SJSA1 (cell line): Measurements from ENCODE around the gene ATP13A3. TPM values are rescaled to one million over a fixed set of nuclear protein-coding genes. Genes with fewer than 3 reads are reported as not detected.
"Not testable (repeated sequence)": the region's sequence is repeated elsewhere in the genome, so short reads cannot be mapped to it uniquely, and the experiment has no call there.

Experiments used
- DNase-seq, 2 experiments: peaks; one replicate each; pipeline ENCODE4 v3.0.0-alpha.2; 2015 to 2020; ENCODE audit warnings: low spot score in 2 of 2, low read depth in 1 of 2
- H3K27ac ChIP-seq: fragments of 250-450 bp; sonication (Bioruptor Pico); 2 replicates; pipeline ENCODE4 v1.5.1; 2020; ENCODE audit warnings: mild to moderate bottlenecking, moderate library complexity
- H3K27me3 ChIP-seq: fragments of 250-450 bp; sonication (Bioruptor Pico); replicated peaks from 2 replicates; pipeline ENCODE4 v1.5.1; 2020; ENCODE audit warnings: mild to moderate bottlenecking, moderate library complexity
- H3K36me3 ChIP-seq: fragments of 250-450 bp; sonication (Bioruptor Pico); 2 replicates; pipeline ENCODE4 v1.5.1; 2020; ENCODE audit warnings: mild to moderate bottlenecking
- H3K4me1 ChIP-seq: fragments of 250-450 bp; sonication (Bioruptor Pico); replicated peaks from 2 replicates; pipeline ENCODE4 v1.6.1; 2021; ENCODE audit warnings: mild to moderate bottlenecking
- H3K4me3 ChIP-seq: fragments of 250-450 bp; sonication (Bioruptor Pico); 2 replicates; pipeline ENCODE4 v1.5.1; 2020; ENCODE audit warnings: mild to moderate bottlenecking
- H3K9me3 ChIP-seq: fragments of 250-450 bp; sonication (Bioruptor Pico); replicated peaks from 2 replicates; pipeline ENCODE4 v1.5.1; 2020; ENCODE audit warnings: mild to moderate bottlenecking
- total RNA-seq: library from RNA; depleted of rRNA; stranded (reverse); fragments of >200 nt; shearing (Covaris generic); gene quantifications from 2 replicates; pipeline ENCODE4 v1.2.3, GENCODE V29; 2014

The ATP13A3 gene
- total RNA-seq, 1 experiment from 2014 or later = 135 TPM

GRCh38 chr3:194512895-194513601 lies 26.2 kb upstream of the ATP13A3 start:
- Histone ChIP-seq H3K27me3 (no peaks in the 10 kb centered on the region), H3K4me3 (no peak overlapping the region), H3K27ac (no peak overlapping the region), H3K4me1 (no peaks in the 10 kb centered on the region), H3K9me3 (no peaks in the 10 kb centered on the region), H3K36me3 (no peaks in the 10 kb centered on the region)
- DNase-seq = no peak

GRCh38 chr3:194508491-194509453 lies 22.0 kb upstream of the ATP13A3 start:
- H3K36me3 ChIP-seq = no peaks in the 10 kb centered on the region
- H3K9me3 ChIP-seq = no peaks in the 10 kb centered on the region
- H3K27me3 ChIP-seq = no peaks in the 10 kb centered on the region
- DNase-seq = no peak
- no peak overlapping the region for H3K27ac ChIP-seq
- no peak overlapping the region for H3K4me3 ChIP-seq
- peaks cover 9% of the 10 kb centered on the region; the same call in 1 of the 2 replicates for H3K4me1 ChIP-seq

- peaks cover 9% of the 10 kb centered on the region; the same call in 1 of the 2 replicates for H3K4me1 ChIP-seq
- no peaks in the 10 kb centered on the region for H3K27me3 ChIP-seq
- no peaks in the 10 kb centered on the region for H3K36me3 ChIP-seq
- no peaks in the 10 kb centered on the region for H3K9me3 ChIP-seq
- no peak overlapping the region for H3K4me3 ChIP-seq
- DNase-seq = no peak
- no peak overlapping the region for H3K27ac ChIP-seq
These were observed 20.8 kb upstream of the ATP13A3 start for GRCh38 chr3:194507571-194507970.

- H3K9me3 ChIP-seq = no peaks in the 10 kb centered on the region
- H3K27me3 ChIP-seq = no peaks in the 10 kb centered on the region
- H3K4me1 ChIP-seq = peaks cover 9% of the 10 kb centered on the region; the same call in 1 of the 2 replicates
- H3K27ac ChIP-seq = no peak overlapping the region; the same call in 1 of the 2 replicates
- H3K4me3 ChIP-seq = no peak overlapping the region
- no peak for DNase-seq
- no peaks in the 10 kb centered on the region for H3K36me3 ChIP-seq
These were observed 19.1 kb upstream of the ATP13A3 start for GRCh38 chr3:194505791-194506415.

- peaks cover 9% of the 10 kb centered on the region; the same call in 1 of the 2 replicates for H3K4me1 ChIP-seq
- no peak overlapping the region for H3K27ac ChIP-seq
- no peaks in the 10 kb centered on the region for H3K9me3 ChIP-seq
- no peaks in the 10 kb centered on the region for H3K36me3 ChIP-seq
- no peaks in the 10 kb centered on the region for H3K27me3 ChIP-seq
- no peak overlapping the region for H3K4me3 ChIP-seq
- DNase-seq = no peak
These were observed 18.1 kb upstream of the ATP13A3 start for GRCh38 chr3:194504861-194505260.

GRCh38 chr3:194504146-194504545 lies 17.3 kb upstream of the ATP13A3 start:
- DNase-seq = no peak
- no peak overlapping the region for H3K27ac ChIP-seq

GRCh38 chr3:194503081-194503531 lies 16.3 kb upstream of the ATP13A3 start:
- Histone ChIP-seq H3K4me1 (peaks cover 9% of the 10 kb centered on the region), H3K36me3 (no peaks in the 10 kb centered on the region), H3K9me3 (no peaks in the 10 kb centered on the region), H3K27ac (no peak overlapping the region), H3K4me3 (no peak overlapping the region), H3K27me3 (no peaks in the 10 kb centered on the region)
- no peak for DNase-seq

More at GRCh38 chr3:194504146-194504545, 17.3 kb upstream of the ATP13A3 start:
- Histone ChIP-seq H3K36me3 (no peaks in the 10 kb centered on the region), H3K9me3 (no peaks in the 10 kb centered on the region), H3K4me3 (no peak overlapping the region), H3K27me3 (no peaks in the 10 kb centered on the region), H3K4me1 (peaks cover 9% of the 10 kb centered on the region; the same call in 1 of the 2 replicates)

- DNase-seq = no peak
- no peaks in the 10 kb centered on the region for H3K36me3 ChIP-seq
- H3K9me3 ChIP-seq = no peaks in the 10 kb centered on the region
- no peak overlapping the region for H3K27ac ChIP-seq
- no peak overlapping the region for H3K4me3 ChIP-seq
- peaks cover 6% of the 10 kb centered on the region for H3K4me1 ChIP-seq
- H3K27me3 ChIP-seq = no peaks in the 10 kb centered on the region
These were observed 13.4 kb upstream of the ATP13A3 start for GRCh38 chr3:194500198-194500597.

GRCh38 chr3:194499516-194499915 lies 12.7 kb upstream of the ATP13A3 start:
- not testable (repeated sequence) for H3K9me3 ChIP-seq, DNase-seq, H3K36me3 ChIP-seq, H3K27me3 ChIP-seq, H3K4me1 ChIP-seq, H3K27ac ChIP-seq, H3K4me3 ChIP-seq

- no peaks in the 10 kb centered on the region for H3K9me3 ChIP-seq
- H3K4me3 ChIP-seq = no peak overlapping the region
- no peak overlapping the region for H3K27ac ChIP-seq
- peaks cover 14% of the 10 kb centered on the region for H3K4me1 ChIP-seq
- no peaks in the 10 kb centered on the region for H3K36me3 ChIP-seq
- H3K27me3 ChIP-seq = no peaks in the 10 kb centered on the region
- DNase-seq = no peak
These were observed 11.2 kb upstream of the ATP13A3 start for GRCh38 chr3:194497799-194498575.

- Histone ChIP-seq H3K4me3 (no peak overlapping the region), H3K36me3 (no peaks in the 10 kb centered on the region), H3K27me3 (no peaks in the 10 kb centered on the region), H3K27ac (no peak overlapping the region), H3K9me3 (no peaks in the 10 kb centered on the region), H3K4me1 (peaks cover 14% of the 10 kb centered on the region)
- DNase-seq = no peak
These were observed 9.6 kb upstream of the ATP13A3 start for GRCh38 chr3:194496217-194496919.

- Histone ChIP-seq H3K27ac (no peak overlapping the region), H3K4me1 (peaks cover 15% of the 10 kb centered on the region), H3K36me3 (no peaks in the 10 kb centered on the region), H3K4me3 (no peak overlapping the region), H3K9me3 (no peaks in the 10 kb centered on the region), H3K27me3 (no peaks in the 10 kb centered on the region)
- DNase-seq = no peak
These were observed 8.2 kb upstream of the ATP13A3 start for GRCh38 chr3:194494951-194495374.
